GM19193 (cell line): ENCODE results near the gene GABRP.

Source experiments
- POLR2A ChIP-seq: IDR thresholded peaks from 4 replicates; pipeline ENCODE4 v1.6.1; 2011; ENCODE audit not compliant: insufficient read depth, insufficient read length; ENCODE audit errors: extremely low read depth

GABRP gene, protein sequence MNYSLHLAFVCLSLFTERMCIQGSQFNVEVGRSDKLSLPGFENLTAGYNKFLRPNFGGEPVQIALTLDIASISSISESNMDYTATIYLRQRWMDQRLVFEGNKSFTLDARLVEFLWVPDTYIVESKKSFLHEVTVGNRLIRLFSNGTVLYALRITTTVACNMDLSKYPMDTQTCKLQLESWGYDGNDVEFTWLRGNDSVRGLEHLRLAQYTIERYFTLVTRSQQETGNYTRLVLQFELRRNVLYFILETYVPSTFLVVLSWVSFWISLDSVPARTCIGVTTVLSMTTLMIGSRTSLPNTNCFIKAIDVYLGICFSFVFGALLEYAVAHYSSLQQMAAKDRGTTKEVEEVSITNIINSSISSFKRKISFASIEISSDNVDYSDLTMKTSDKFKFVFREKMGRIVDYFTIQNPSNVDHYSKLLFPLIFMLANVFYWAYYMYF

GRCh38 chr5:170783498-170784247 is at the start of gene GABRP:
GABRP (plus strand) TSS chr5:170783725; CDS start chr5:170788616, 4,891 bp downstream.
- TF ChIP-seq POLR2A, result no peak

DNA sequence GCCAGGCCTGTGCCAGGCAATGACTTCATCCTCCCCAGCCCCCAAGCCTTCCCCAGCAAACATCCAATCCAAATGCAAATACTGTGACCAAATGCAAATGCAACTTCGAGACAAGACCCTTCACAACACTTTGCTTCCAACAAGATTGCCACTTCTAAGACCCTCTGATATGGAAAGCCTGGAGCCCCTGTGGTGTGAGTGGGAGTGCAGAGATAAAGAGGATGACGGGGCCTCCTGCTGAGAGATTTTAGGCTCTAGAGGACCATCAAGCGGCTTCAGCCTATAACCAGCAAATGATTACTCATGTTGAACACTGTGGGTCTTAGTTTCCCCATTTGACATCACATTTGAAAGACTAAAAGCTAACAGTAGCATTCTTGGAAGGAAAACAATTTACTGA is 46.6 kb upstream of the GABRP start:
- TF ChIP-seq POLR2A, result no peak

DNA sequence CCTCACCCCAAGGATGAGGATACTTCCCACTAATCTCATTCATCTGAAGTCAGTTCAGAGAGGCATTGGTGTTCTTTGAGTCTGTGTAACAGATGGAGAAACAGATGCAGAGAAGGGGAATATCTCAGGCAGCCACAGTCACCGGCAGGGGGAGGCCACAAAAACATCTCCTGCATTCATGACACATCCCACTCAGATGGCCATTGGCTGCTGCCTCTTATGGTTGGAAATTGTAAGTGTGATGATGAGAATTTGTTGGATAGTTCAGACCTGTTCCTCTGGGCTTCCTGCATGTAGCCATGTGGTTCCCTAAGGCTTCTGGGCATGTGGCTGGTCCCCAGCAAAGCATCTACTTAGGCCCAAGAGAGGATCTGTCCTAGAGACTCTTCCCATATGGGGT is 45.9 kb upstream of the GABRP start:
- TF ChIP-seq POLR2A, result no peak

DNA sequence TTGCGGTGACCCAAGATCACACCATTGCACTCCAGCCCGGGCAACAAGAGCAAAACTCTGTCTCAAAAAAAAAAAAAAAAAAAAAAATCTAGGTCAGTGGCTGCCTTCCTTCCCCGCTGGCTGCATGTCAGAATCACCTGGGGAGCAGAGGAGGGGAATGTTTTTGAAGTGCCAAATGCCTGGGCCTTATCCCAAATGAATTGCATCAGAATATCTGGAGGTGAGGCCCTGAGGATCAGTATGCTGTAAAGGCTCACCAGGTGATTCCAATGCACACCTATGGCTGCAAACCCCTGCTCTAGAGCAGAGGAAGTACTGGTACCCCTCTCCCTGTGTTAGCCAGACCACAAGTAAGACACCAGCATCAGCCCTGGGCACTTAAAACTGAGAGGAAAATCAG is 44.7 kb upstream of the GABRP start:
- TF ChIP-seq POLR2A, result no peak

- TF ChIP-seq POLR2A, result no peak
These were observed 44.1 kb upstream of the GABRP start for GRCh38 chr5:170739446-170739845.

DNA sequence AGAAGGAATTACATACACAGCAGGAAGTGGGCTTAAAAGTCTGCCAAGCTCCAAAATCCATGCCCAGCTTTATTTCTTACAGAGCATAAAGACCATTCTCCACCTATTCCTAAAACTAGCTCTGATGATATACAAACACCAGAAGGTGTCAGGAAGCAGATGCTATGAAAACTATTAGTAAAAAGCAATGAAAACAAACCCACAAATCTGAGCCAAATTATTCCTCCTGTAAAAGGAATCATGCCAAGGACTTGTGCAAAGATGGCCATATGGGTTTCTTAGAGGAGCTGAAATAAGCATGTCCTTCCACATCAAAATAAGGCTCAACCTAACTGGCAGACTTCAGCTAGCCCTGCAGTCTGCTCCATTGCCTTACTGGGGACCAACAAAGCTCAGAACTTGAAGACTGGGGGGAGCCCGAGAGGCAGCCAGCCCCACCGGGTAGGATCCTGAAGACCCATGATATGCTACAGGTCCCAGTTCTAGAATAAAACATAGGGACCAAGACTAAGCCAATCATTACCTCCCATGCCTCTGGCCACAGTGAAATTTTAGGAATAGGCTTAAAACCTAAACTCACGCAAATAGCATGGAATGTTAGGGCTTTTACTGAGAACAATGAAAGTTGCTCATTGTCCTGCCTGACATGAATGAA is 42.8 kb upstream of the GABRP start:
- no peak for TF ChIP-seq POLR2A

DNA sequence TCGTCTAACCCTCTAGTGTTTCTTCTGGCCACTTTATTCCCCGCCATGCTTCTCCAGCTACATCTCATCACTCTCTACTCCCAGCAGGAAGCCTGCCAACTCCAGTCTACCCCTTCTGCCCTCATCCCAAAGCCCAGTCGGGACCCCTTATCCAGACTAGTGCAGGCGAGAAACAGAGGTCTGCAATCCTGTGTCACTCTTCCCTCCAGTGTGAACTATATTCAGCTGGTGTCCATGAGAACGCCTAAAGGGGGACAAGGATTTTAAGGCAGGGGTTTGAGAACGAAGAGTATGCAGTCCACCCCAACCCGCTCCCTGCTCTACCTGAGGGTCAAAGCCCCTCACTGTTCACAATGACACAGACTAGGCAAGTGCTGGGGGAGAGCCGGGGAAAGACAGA is 41.7 kb upstream of the GABRP start:
- no peak for TF ChIP-seq POLR2A

- no peak for TF ChIP-seq POLR2A
These were observed 39.7 kb upstream of the GABRP start for GRCh38 chr5:170743876-170744212.

GRCh38 chr5:170745481-170746071 is 37.9 kb upstream of the GABRP start:
- no peak for TF ChIP-seq POLR2A

DNA sequence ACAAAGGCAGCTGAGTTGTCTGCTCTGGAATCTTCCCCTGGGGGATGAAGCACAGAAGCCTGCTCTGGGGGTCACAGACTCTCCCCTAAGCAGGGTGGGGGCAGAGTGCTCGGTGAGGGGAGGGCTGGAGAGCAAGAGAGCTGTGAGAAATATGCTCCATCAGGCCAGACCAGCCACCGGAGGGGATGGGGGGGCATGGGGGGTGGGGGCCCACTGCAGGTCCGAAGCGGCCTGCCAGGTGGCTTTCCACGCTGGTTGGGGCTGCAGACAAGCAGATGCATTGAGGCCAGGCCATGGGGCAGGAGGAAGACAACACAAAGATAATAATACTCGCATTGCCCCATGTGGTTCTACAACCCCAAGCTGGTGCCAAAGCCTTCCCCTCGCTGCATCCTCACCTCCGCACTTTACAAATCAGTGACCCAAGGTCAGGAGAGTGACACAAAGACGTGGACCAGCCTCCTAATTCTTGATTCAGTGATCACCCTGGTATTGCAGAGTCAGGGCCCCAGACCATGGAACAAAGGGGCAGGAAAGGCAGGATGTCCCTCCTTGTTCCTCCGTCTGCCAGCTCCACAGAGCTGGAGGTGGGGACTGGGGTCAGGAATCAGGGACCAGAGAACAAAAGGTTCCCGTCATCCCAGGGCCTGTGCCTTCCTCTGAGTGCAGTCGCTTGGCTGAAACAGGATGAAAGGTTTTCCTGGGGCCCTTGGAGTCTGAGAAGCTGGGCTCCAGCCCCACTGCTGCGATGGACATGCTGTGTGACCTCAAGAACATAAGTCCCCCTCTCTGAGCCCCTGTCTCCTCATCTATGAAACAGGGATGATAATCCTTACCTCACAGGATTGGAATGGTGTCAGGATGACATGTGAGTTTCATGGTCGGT is 37.2 kb upstream of the GABRP start:
- no peak for TF ChIP-seq POLR2A

GRCh38 chr5:170746961-170747340 is 36.6 kb upstream of the GABRP start:
- no peak for TF ChIP-seq POLR2A

GRCh38 chr5:170747357-170747756 is 36.2 kb upstream of the GABRP start:
- no peak for TF ChIP-seq POLR2A

DNA sequence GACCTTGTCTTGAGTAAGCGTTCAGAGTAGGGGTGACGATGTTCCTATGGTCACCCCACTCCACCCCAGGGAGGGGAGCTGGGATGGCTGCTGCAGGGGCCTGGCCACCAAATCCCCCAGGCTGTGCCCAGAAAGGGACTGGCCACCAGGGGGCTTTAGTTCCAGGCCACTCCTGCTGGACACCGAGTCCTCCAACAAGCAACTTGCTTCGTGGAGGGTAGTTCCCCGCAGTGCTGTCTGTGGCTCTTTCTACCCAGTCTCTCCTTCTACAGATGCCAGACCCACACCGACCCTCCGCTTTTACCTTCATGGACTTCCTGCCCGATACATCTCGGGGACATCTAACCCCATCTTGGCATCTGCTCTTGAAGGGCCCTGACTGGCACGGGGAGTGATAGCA is 35.7 kb upstream of the GABRP start:
- no peak for TF ChIP-seq POLR2A

GRCh38 chr5:170748951-170749471 is 34.5 kb upstream of the GABRP start:
- TF ChIP-seq POLR2A, result no peak
